ENCODE results near the gene NLK. TPM values are rescaled to one million over a fixed set of nuclear protein-coding genes. Genes with fewer than 3 reads are reported as not detected.

The NLK gene
- total and polyA plus RNA-seq, 2 of the 13 experiments (the other 11 are each of a cell fraction or from before 2014, with no cell fraction given), result 13.4 to 14.6 TPM

- Histone ChIP-seq H3K9me3 (ENCODE audit: low read length) (no peaks in the 10 kb centered on the region), H3K27me3 (ENCODE audit: control insufficient read depth in 1 of 2, insufficient read depth in 2 of 2, low read length in 2 of 2) (no peaks in the 10 kb centered on the region), H3K27ac (ENCODE audit: extremely low read length, insufficient read depth, low read length) (no peak overlapping the region), H3K79me2 (ENCODE audit: insufficient read depth, low read length) (peaks cover 62% of the 10 kb centered on the region), H3K4me3 (replicated peaks in 1 of 3; ENCODE audit: insufficient read depth in 1 of 3, low read depth in 2 of 3, low read length in 3 of 3) (no peak overlapping the region), H3K4me1 (ENCODE audit: insufficient read depth, low read length) (peaks cover 50% of the 10 kb centered on the region), H4K20me1 (ENCODE audit: insufficient read depth, low read length) (no peaks in the 10 kb centered on the region), H3K4me2 (ENCODE audit: low read depth, low read length) (peak overlapping the region; percentile 68), H2AFZ (ENCODE audit: low read length) (no peak overlapping the region), H3K36me3 (replicated peaks in 1 of 2; ENCODE audit: control insufficient read depth in 1 of 2, insufficient read depth in 2 of 2, low read length in 2 of 2) (no peaks in the 10 kb centered on the region), H3K9ac (ENCODE audit: insufficient read depth, low read depth, low read length) (no peak overlapping the region)
- in situ Hi-C loops (cut with HindIII; ENCODE audit: extremely low pct_ligation_motif_present, low pct_unique_long_range_greater_than_20kb) (loop anchor here (25.0 kb wide), 2 partner anchors 92 to 267 kb away; partner anchors contain the start of gene TMEM97), intact Hi-C loops (cut with micrococcal nuclease; ENCODE audit: unreplicated experiment) (no loop called here)
- DNase-seq (ENCODE audit: low spot score), result no peak
- WGBS (ENCODE audit: low lambda C conversion rate), result 96% methylated on average over 3 of the region's 3 CpGs
- ChIA-PET CTCF (ENCODE audit: low intra/inter-chr PET ratio, low total read pairs) (no interaction called here), POLR2A (no interaction called here)
- no peak for FAIRE-seq
- no peak for TF ChIP-seq SNAPC5 (CRISPR knock-in tag; IDR thresholded peaks at IDR 0.05; ENCODE audit: borderline replicate concordance)
- no peak for ATAC-seq
- BruUV-seq (replicated peaks), result no TSS peak
Measured at GRCh38 chr17:28045304-28045703, 2.8 kb downstream of the NLK start.

DNA sequence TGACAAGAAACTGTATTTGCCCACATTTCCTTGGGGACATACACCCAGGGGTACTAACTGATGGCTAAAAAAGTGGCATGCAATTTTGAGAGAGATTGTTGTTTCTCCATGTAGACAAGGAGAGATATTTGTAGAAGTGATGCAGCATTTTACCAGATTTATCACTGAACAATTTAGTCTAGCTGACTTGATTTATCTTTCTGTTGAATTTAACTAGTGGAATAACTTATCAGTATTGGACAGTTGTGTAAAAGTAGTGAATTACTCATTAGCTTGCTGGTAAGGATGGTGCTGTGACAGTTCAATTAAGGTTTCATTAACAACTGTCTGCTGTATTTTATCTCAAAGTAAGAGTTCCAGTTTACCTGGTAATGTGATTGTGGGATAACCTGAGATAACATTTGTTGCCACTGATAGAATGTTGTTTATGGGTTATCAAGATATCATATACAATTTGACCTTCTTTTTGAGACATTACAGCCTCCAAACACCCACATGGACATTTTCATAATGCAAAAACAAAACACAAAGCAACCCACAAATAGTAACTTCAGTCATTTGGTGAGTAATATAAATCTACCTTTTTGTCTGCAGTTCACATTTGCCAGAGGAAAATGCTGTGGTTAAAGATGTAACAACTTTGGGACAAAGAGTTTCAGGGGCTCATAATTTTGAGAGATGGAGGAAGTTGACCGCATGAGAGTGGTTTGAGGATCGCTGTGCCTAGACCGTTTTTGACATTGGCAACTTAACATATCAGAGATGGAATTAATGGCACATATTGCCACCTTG, 3.8 kb downstream of the NLK start:
- POLR2A ChIA-PET, result no interaction called here

More for the DNA sequence above, 3.8 kb downstream of the NLK start:
- no peak overlapping the region for H3K9ac ChIP-seq (ENCODE audit: insufficient read depth, low read depth, low read length)
- CTCF ChIA-PET (ENCODE audit: low intra/inter-chr PET ratio, low total read pairs), result no interaction called here
- FAIRE-seq, result no peak
- no TSS peak for BruUV-seq (replicated peaks)
- H3K4me1 ChIP-seq (ENCODE audit: insufficient read depth, low read length), result peaks cover 46% of the 10 kb centered on the region
- no peak for ATAC-seq
- H3K36me3 ChIP-seq (replicated peaks in 1 of 2; ENCODE audit: control insufficient read depth in 1 of 2, insufficient read depth in 2 of 2, low read length in 2 of 2), result no peaks in the 10 kb centered on the region
- WGBS (ENCODE audit: low lambda C conversion rate), result 99% methylated on average over 3 of the region's 3 CpGs
- H2AFZ ChIP-seq (ENCODE audit: low read length), result no peak overlapping the region
- H3K9me3 ChIP-seq (ENCODE audit: low read length), result no peaks in the 10 kb centered on the region
- peaks cover 67% of the 10 kb centered on the region for H3K79me2 ChIP-seq (ENCODE audit: insufficient read depth, low read length)
- peak overlapping the region; percentile 11; the same call in 1 of the 2 replicates for H3K4me2 ChIP-seq (ENCODE audit: low read depth, low read length)
- no peak overlapping the region for H3K27ac ChIP-seq (ENCODE audit: extremely low read length, insufficient read depth, low read length)
- intact Hi-C loops (cut with micrococcal nuclease; ENCODE audit: unreplicated experiment), result no loop called here
- DNase-seq (ENCODE audit: low spot score), result no peak
- no peaks in the 10 kb centered on the region for H4K20me1 ChIP-seq (ENCODE audit: insufficient read depth, low read length)
- no peak for TF ChIP-seq RBAK (CRISPR knock-in tag; IDR thresholded peaks at IDR 0.05)
- no peak overlapping the region for H3K4me3 ChIP-seq (replicated peaks in 1 of 3; ENCODE audit: insufficient read depth in 1 of 3, low read depth in 2 of 3, low read length in 3 of 3)
- in situ Hi-C loops (cut with HindIII; ENCODE audit: extremely low pct_ligation_motif_present, low pct_unique_long_range_greater_than_20kb), result loop anchor here (25.0 kb wide), 2 partner anchors 91 to 266 kb away; partner anchors contain the start of gene TMEM97
- H3K27me3 ChIP-seq (ENCODE audit: control insufficient read depth in 1 of 2, insufficient read depth in 2 of 2, low read length in 2 of 2), result no peaks in the 10 kb centered on the region
